IgD-negative memory B cell (primary cell): ENCODE data around the gene KLF11. TPM values are rescaled to one million over a fixed set of nuclear protein-coding genes. Genes with fewer than 3 reads are reported as not detected.
"Not testable (repeated sequence)": the region's sequence is repeated elsewhere in the genome, so short reads cannot be mapped to it uniquely, and the experiment has no call there.

Experiments used
- H3K27ac Mint-ChIP-seq, 3 donors: one replicate each; pipeline ENCODE4 v1.8.0; 2020 to 2022; ENCODE audit warnings: mild to moderate bottlenecking in 3 of 3, mixed read lengths in 3 of 3, moderate library complexity in 1 of 3
- H3K27me3 Mint-ChIP-seq: one replicate; pipeline ENCODE4 v1.8.0; 2021; ENCODE audit warnings: mixed read lengths
- H3K36me3 Mint-ChIP-seq: one replicate; pipeline ENCODE4 v1.8.0; 2020; ENCODE audit warnings: mild to moderate bottlenecking, mixed read lengths
- H3K4me1 Mint-ChIP-seq, 3 donors: one replicate each; pipeline ENCODE4 v1.8.0; 2020 to 2022; ENCODE audit warnings: mixed read lengths in 3 of 3, mild to moderate bottlenecking in 1 of 3
- H3K4me3 Mint-ChIP-seq, 4 donors: one replicate each; pipeline ENCODE4 v1.8.0; 2020 to 2022; ENCODE audit warnings: mild to moderate bottlenecking in 4 of 4, mixed read lengths in 4 of 4, moderate library complexity in 3 of 4
- H3K9me3 Mint-ChIP-seq, 3 donors: one replicate each; pipeline ENCODE4 v1.8.0; 2020 to 2021; ENCODE audit warnings: mixed read lengths in 3 of 3, mild to moderate bottlenecking in 1 of 3
- polyA plus RNA-seq: library from polyadenylated mRNA; unstranded; fragments of 300-500 nt; fragmentation: Illumina TruSeq; gene quantifications from one replicate; pipeline ENCODE4 v1.2.3, GENCODE V29; 2021

Gene KLF11
- polyA plus RNA-seq, 1 donor from 2014 or later: 13.9 TPM

GRCh38 chr2:10083692-10084211 lies 40.4 kb downstream of the KLF11 start:
- no peaks in the 10 kb centered on the region for H3K9me3 Mint-ChIP-seq
- no peaks in the 10 kb centered on the region for H3K36me3 Mint-ChIP-seq
- peaks cover 11 to 21% (median 19%) of the 10 kb centered on the region in 3 donors for H3K4me1 Mint-ChIP-seq
- H3K27ac Mint-ChIP-seq: peak overlapping the region in 2 of 3 donors; percentile 29 to 58
- H3K27me3 Mint-ChIP-seq: peaks cover 54% of the 10 kb centered on the region
- H3K4me3 Mint-ChIP-seq: peak overlapping the region in 1 of 4 donors; percentile 33

- H3K4me1 Mint-ChIP-seq: peaks cover 9 to 15% (median 14%) of the 10 kb centered on the region in 3 donors
- no peaks in the 10 kb centered on the region for H3K36me3 Mint-ChIP-seq
- peak overlapping the region in 2 of 3 donors; percentile 27 to 29 for H3K27ac Mint-ChIP-seq
- H3K9me3 Mint-ChIP-seq: no peaks in the 10 kb centered on the region
- peaks cover 50% of the 10 kb centered on the region for H3K27me3 Mint-ChIP-seq
- peak overlapping the region in 2 of 4 donors; percentile 5 to 76 for H3K4me3 Mint-ChIP-seq
Observed at GRCh38 chr2:10084223-10084865, 41.0 kb downstream of the KLF11 start.

GRCh38 chr2:10085043-10085667 lies 41.8 kb downstream of the KLF11 start:
- Mint-ChIP-seq H3K4me1 (peaks cover 9 to 20% (median 19%) of the 10 kb centered on the region in 3 donors), H3K9me3 (no peaks in the 10 kb centered on the region), H3K27me3 (peaks cover 51% of the 10 kb centered on the region), H3K27ac (no peak overlapping the region), H3K36me3 (no peaks in the 10 kb centered on the region), H3K4me3 (no peak overlapping the region)

GRCh38 chr2:10085668-10086059 lies 42.3 kb downstream of the KLF11 start:
- Mint-ChIP-seq H3K27ac (no peak overlapping the region), H3K4me3 (no peak overlapping the region), H3K36me3 (no peaks in the 10 kb centered on the region), H3K27me3 (peaks cover 50% of the 10 kb centered on the region), H3K4me1 (peaks cover 9 to 21% (median 20%) of the 10 kb centered on the region in 3 donors), H3K9me3 (no peaks in the 10 kb centered on the region)

GRCh38 chr2:10086950-10087349 lies 43.6 kb downstream of the KLF11 start:
- Mint-ChIP-seq H3K27me3 (peaks cover 45% of the 10 kb centered on the region), H3K4me1 (peaks cover 9 to 15% (median 15%) of the 10 kb centered on the region in 3 donors), H3K4me3 (no peak overlapping the region), H3K36me3 (no peaks in the 10 kb centered on the region), H3K9me3 (peaks cover 0 to 2% (median under 1%) of the 10 kb centered on the region in 3 donors), H3K27ac (no peak overlapping the region)

- Mint-ChIP-seq H3K36me3 (no peaks in the 10 kb centered on the region), H3K27me3 (peaks cover 43% of the 10 kb centered on the region), H3K4me3 (no peak overlapping the region), H3K4me1 (peaks cover 9 to 15% (median 15%) of the 10 kb centered on the region in 3 donors), H3K27ac (no peak overlapping the region), H3K9me3 (peaks cover 0 to 2% (median 2%) of the 10 kb centered on the region in 3 donors)
Observed at GRCh38 chr2:10087360-10087759, 44.0 kb downstream of the KLF11 start.

- Mint-ChIP-seq H3K36me3 (no peaks in the 10 kb centered on the region), H3K4me1 (peaks cover 3 to 7% (median 6%) of the 10 kb centered on the region in 3 donors), H3K27ac (peak overlapping the region in 1 of 3 donors; percentile 16), H3K4me3 (peak overlapping the region in 1 of 4 donors; percentile 44), H3K9me3 (peaks cover 0 to 2% (median 2%) of the 10 kb centered on the region in 3 donors), H3K27me3 (peaks cover 32% of the 10 kb centered on the region)
Observed at GRCh38 chr2:10089565-10090190, 46.3 kb downstream of the KLF11 start.

GRCh38 chr2:10091182-10091888 lies 48.0 kb downstream of the KLF11 start:
- peaks cover 3 to 7% (median 6%) of the 10 kb centered on the region in 3 donors for H3K4me1 Mint-ChIP-seq
- H3K4me3 Mint-ChIP-seq: peak overlapping the region; percentile 75 to 93 (median 86)
- H3K27me3 Mint-ChIP-seq: peaks cover 30% of the 10 kb centered on the region
- H3K36me3 Mint-ChIP-seq: no peaks in the 10 kb centered on the region
- no peak overlapping the region for H3K27ac Mint-ChIP-seq
- peaks cover 0 to 2% (median 2%) of the 10 kb centered on the region in 3 donors for H3K9me3 Mint-ChIP-seq

- H3K36me3 Mint-ChIP-seq, H3K4me1 Mint-ChIP-seq, H3K9me3 Mint-ChIP-seq, H3K27ac Mint-ChIP-seq: not testable (repeated sequence)
- Mint-ChIP-seq H3K4me3 (peak overlapping the region; percentile 63 to 92 (median 70)), H3K27me3 (peaks cover 28% of the 10 kb centered on the region)
Observed at GRCh38 chr2:10091889-10092244, 48.5 kb downstream of the KLF11 start.

GRCh38 chr2:10094271-10094814 lies 51.0 kb downstream of the KLF11 start:
- Mint-ChIP-seq H3K9me3 (peaks cover 0 to 2% (median 2%) of the 10 kb centered on the region in 3 donors), H3K27me3 (peaks cover 27% of the 10 kb centered on the region), H3K27ac (no peak overlapping the region), H3K36me3 (no peaks in the 10 kb centered on the region), H3K4me1 (peaks cover 3 to 7% (median 6%) of the 10 kb centered on the region in 3 donors), H3K4me3 (peak overlapping the region in 1 of 4 donors; percentile 28)

GRCh38 chr2:10095175-10095574 lies 51.8 kb downstream of the KLF11 start:
- peaks cover under 1 to 3% (median 3%) of the 10 kb centered on the region in 3 donors for H3K4me1 Mint-ChIP-seq
- no peak overlapping the region for H3K27ac Mint-ChIP-seq
- H3K36me3 Mint-ChIP-seq: no peaks in the 10 kb centered on the region
- H3K27me3 Mint-ChIP-seq: peaks cover 28% of the 10 kb centered on the region
- peaks cover 0 to 2% (median 2%) of the 10 kb centered on the region in 3 donors for H3K9me3 Mint-ChIP-seq
- H3K4me3 Mint-ChIP-seq: no peak overlapping the region

GRCh38 chr2:10096641-10097040 lies 53.3 kb downstream of the KLF11 start:
- peaks cover 25% of the 10 kb centered on the region for H3K27me3 Mint-ChIP-seq
- H3K4me1 Mint-ChIP-seq: no peaks in the 10 kb centered on the region
- no peak overlapping the region for H3K27ac Mint-ChIP-seq
- peaks cover 0 to 2% (median 0%) of the 10 kb centered on the region in 3 donors for H3K9me3 Mint-ChIP-seq
- no peak overlapping the region for H3K4me3 Mint-ChIP-seq
- no peaks in the 10 kb centered on the region for H3K36me3 Mint-ChIP-seq

GRCh38 chr2:10097352-10098148 lies 54.2 kb downstream of the KLF11 start:
- H3K27ac Mint-ChIP-seq: peak overlapping the region in 1 of 3 donors; percentile 48
- peaks cover 21% of the 10 kb centered on the region for H3K27me3 Mint-ChIP-seq

GRCh38 chr2:10101491-10101890 lies 58.1 kb downstream of the KLF11 start:
- Mint-ChIP-seq H3K36me3 (peaks cover 2% of the 10 kb centered on the region), H3K4me3 (no peak overlapping the region), H3K4me1 (peaks cover 0 to 2% (median 0%) of the 10 kb centered on the region in 3 donors), H3K27ac (peak overlapping the region in 1 of 3 donors; percentile 17), H3K27me3 (peaks cover 10% of the 10 kb centered on the region), H3K9me3 (peaks cover 0 to 3% (median 0%) of the 10 kb centered on the region in 3 donors)

More at GRCh38 chr2:10097352-10098148, 54.2 kb downstream of the KLF11 start:
- H3K36me3 Mint-ChIP-seq: no peaks in the 10 kb centered on the region
- no peaks in the 10 kb centered on the region for H3K9me3 Mint-ChIP-seq
- no peak overlapping the region for H3K4me3 Mint-ChIP-seq
- H3K4me1 Mint-ChIP-seq: no peaks in the 10 kb centered on the region
